ENCODE results near the gene DNAH12.

Gene DNAH12

GRCh38 chr3:57436195-57436761 is 107.9 kb downstream of the DNAH12 start (continued):
- TF ChIP-seq ZFP30 (CRISPR knock-in tag; IDR thresholded peaks at IDR 0.05), result no peak
- no peak for TF ChIP-seq CSDC2 (CRISPR knock-in tag; IDR thresholded peaks at IDR 0.05)
- no peak for TF ChIP-seq ISL1 (CRISPR knock-in tag; IDR thresholded peaks at IDR 0.05)

- ATAC-seq, result peak; percentile 77
- no peak for TF ChIP-seq ZNF565 (CRISPR knock-in tag; conservative IDR thresholded peaks at IDR 0.05; ENCODE audit: low read depth)
- no peak for TF ChIP-seq OSR1 (CRISPR knock-in tag; IDR thresholded peaks at IDR 0.05)
- TF ChIP-seq ZC3H10 (CRISPR knock-in tag; IDR thresholded peaks at IDR 0.05), result no peak
- no peak for TF ChIP-seq PATZ1 (CRISPR knock-in tag; IDR thresholded peaks at IDR 0.05; ENCODE audit: borderline replicate concordance)
- no peak for TF ChIP-seq CSRNP3 (CRISPR knock-in tag; IDR thresholded peaks at IDR 0.05)
- no peak for TF ChIP-seq CSDC2 (CRISPR knock-in tag; IDR thresholded peaks at IDR 0.05)
- TF ChIP-seq RARB (CRISPR knock-in tag; IDR thresholded peaks at IDR 0.05), result no peak
- TF ChIP-seq CREB5 (CRISPR knock-in tag; IDR thresholded peaks at IDR 0.05; ENCODE audit: low read depth), result no peak
- TF ChIP-seq TSHZ2 (CRISPR knock-in tag; IDR thresholded peaks at IDR 0.05), result no peak
- no peak for TF ChIP-seq GLIS3 (CRISPR knock-in tag; IDR thresholded peaks at IDR 0.05)
- TF ChIP-seq ESRRG (CRISPR knock-in tag; IDR thresholded peaks at IDR 0.05), result no peak
- TF ChIP-seq TOX (CRISPR knock-in tag; IDR thresholded peaks at IDR 0.05; ENCODE audit: borderline replicate concordance), result no peak
- no peak for TF ChIP-seq SNAI2 (CRISPR knock-in tag; IDR thresholded peaks at IDR 0.05)
- TF ChIP-seq ZFP3 (CRISPR knock-in tag; IDR thresholded peaks at IDR 0.05), result no peak
- no peak for TF ChIP-seq ZFP30 (CRISPR knock-in tag; IDR thresholded peaks at IDR 0.05)
- no peak for TF ChIP-seq ISL1 (CRISPR knock-in tag; IDR thresholded peaks at IDR 0.05)
- TF ChIP-seq BACH2 (CRISPR knock-in tag; IDR thresholded peaks at IDR 0.05; ENCODE audit: borderline replicate concordance), result no peak
- TF ChIP-seq TCF4 (CRISPR knock-in tag; IDR thresholded peaks at IDR 0.05; ENCODE audit: borderline replicate concordance), result no peak
- no peak for TF ChIP-seq ARNTL (CRISPR knock-in tag; IDR thresholded peaks at IDR 0.05; ENCODE audit: borderline replicate concordance, low read depth)
These were observed 110.1 kb downstream of the DNAH12 start for GRCh38 chr3:57434041-57434440.

- no peak for ATAC-seq
- TF ChIP-seq TSHZ2 (CRISPR knock-in tag; IDR thresholded peaks at IDR 0.05) (no peak), ZNF565 (CRISPR knock-in tag; conservative IDR thresholded peaks at IDR 0.05; ENCODE audit: low read depth) (no peak), ZC3H10 (CRISPR knock-in tag; IDR thresholded peaks at IDR 0.05) (no peak), ARNTL (CRISPR knock-in tag; IDR thresholded peaks at IDR 0.05; ENCODE audit: borderline replicate concordance, low read depth) (no peak), ZFP3 (CRISPR knock-in tag; IDR thresholded peaks at IDR 0.05) (no peak), ISL1 (CRISPR knock-in tag; IDR thresholded peaks at IDR 0.05) (no peak), POU6F1 (CRISPR knock-in tag; IDR thresholded peaks at IDR 0.05; ENCODE audit: borderline replicate concordance, low read depth) (no peak), TCF4 (CRISPR knock-in tag; IDR thresholded peaks at IDR 0.05; ENCODE audit: borderline replicate concordance) (no peak), TOX (CRISPR knock-in tag; IDR thresholded peaks at IDR 0.05; ENCODE audit: borderline replicate concordance) (no peak), CSDC2 (CRISPR knock-in tag; IDR thresholded peaks at IDR 0.05) (no peak), GLIS3 (CRISPR knock-in tag; IDR thresholded peaks at IDR 0.05) (no peak), ZNF8 (CRISPR knock-in tag; IDR thresholded peaks at IDR 0.05) (no peak), ZFP30 (CRISPR knock-in tag; IDR thresholded peaks at IDR 0.05) (no peak), CSRNP3 (CRISPR knock-in tag; IDR thresholded peaks at IDR 0.05) (no peak), PPARA (CRISPR knock-in tag; IDR thresholded peaks at IDR 0.05; ENCODE audit: borderline replicate concordance) (no peak)
These were observed 120.8 kb downstream of the DNAH12 start for GRCh38 chr3:57423335-57423734.
